ENCODE data around the gene ZCCHC8. TPM values are rescaled to one million over a fixed set of nuclear protein-coding genes. Genes with fewer than 3 reads are reported as not detected.
"Not testable (repeated sequence)": the region's sequence is repeated elsewhere in the genome, so short reads cannot be mapped to it uniquely, and the experiment has no call there.

The ZCCHC8 gene
- polyA plus RNA-seq, 2 of the 4 experiments (the other 2 are of a cell fraction), result 20.9 to 40.1 TPM

DNA sequence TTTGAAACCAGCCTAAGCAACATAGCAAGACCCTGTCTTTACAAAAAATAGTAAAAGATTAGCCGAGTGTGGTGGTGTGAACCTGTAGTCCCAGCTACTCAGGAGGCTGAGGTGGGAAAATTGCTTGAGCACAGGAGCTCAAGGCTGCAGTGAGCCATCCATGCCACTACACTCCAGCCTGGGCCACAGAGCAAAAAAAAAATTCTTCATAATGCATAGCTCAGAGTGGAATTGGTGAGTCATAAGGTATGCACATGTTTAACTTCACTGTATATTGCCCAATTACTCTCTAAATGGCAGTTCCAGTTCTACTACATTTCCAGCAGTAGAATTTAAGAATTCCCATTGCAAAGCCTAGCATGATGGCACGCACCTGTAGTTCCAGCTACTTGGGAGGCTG, 51.4 kb downstream of the ZCCHC8 start:
- no peak overlapping the region for H3K4me3 ChIP-seq
- TF ChIP-seq RNF2 (IDR thresholded peaks at IDR 0.05; ENCODE audit: borderline replicate concordance, low read depth) (no peak), PHF8 (IDR thresholded peaks at IDR 0.05; ENCODE audit: borderline replicate concordance, low read depth) (no peak), FOSL2 (IDR thresholded peaks at IDR 0.05) (no peak), FOSL2 (CRISPR knock-in tag; IDR thresholded peaks at IDR 0.05) (peak; percentile 92), CEBPB (IDR thresholded peaks at IDR 0.05) (peak; percentile 29 to 84; a peak in 2 of 4 replicates), ZFP36 (IDR thresholded peaks at IDR 0.05; ENCODE audit: borderline replicate concordance, partially characterized antibody) (no peak), CBX2 (IDR thresholded peaks at IDR 0.05; ENCODE audit: borderline replicate concordance, low read depth) (no peak), SREBF2 (IDR thresholded peaks at IDR 0.05) (no peak), ZC3H11A (IDR thresholded peaks at IDR 0.05) (no peak), TP53 (CRISPR knock-in tag; IDR thresholded peaks at IDR 0.05) (no peak), POLR2A (IDR thresholded peaks at IDR 0.05; ENCODE audit: low read length) (no peak), EHMT2 (IDR thresholded peaks at IDR 0.05; ENCODE audit: low read depth) (no peak), JUNB (IDR thresholded peaks at IDR 0.05) (0 out of 2 replicates have a peak, but pooled peaks have one; percentile 21), CHD2 (IDR thresholded peaks at IDR 0.05; ENCODE audit: low read length, partially characterized antibody) (no peak), NR3C1 (IDR thresholded peaks at IDR 0.05) (no peak), KDM1A (IDR thresholded peaks at IDR 0.05; ENCODE audit: low read depth) (no peak), RAD21 (conservative IDR thresholded peaks at IDR 0.05 in 1 of 2, IDR thresholded peaks at IDR 0.05 in 1 of 2) (no peak)
- TF ChIP-seq, protein P1, sequence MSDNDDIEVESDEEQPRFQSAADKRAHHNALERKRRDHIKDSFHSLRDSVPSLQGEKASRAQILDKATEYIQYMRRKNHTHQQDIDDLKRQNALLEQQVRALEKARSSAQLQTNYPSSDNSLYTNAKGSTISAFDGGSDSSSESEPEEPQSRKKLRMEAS (IDR thresholded peaks at IDR 0.05), result 0 out of 2 replicates have a peak, but pooled peaks have one; percentile 26
- TF ChIP-seq, protein P2, sequence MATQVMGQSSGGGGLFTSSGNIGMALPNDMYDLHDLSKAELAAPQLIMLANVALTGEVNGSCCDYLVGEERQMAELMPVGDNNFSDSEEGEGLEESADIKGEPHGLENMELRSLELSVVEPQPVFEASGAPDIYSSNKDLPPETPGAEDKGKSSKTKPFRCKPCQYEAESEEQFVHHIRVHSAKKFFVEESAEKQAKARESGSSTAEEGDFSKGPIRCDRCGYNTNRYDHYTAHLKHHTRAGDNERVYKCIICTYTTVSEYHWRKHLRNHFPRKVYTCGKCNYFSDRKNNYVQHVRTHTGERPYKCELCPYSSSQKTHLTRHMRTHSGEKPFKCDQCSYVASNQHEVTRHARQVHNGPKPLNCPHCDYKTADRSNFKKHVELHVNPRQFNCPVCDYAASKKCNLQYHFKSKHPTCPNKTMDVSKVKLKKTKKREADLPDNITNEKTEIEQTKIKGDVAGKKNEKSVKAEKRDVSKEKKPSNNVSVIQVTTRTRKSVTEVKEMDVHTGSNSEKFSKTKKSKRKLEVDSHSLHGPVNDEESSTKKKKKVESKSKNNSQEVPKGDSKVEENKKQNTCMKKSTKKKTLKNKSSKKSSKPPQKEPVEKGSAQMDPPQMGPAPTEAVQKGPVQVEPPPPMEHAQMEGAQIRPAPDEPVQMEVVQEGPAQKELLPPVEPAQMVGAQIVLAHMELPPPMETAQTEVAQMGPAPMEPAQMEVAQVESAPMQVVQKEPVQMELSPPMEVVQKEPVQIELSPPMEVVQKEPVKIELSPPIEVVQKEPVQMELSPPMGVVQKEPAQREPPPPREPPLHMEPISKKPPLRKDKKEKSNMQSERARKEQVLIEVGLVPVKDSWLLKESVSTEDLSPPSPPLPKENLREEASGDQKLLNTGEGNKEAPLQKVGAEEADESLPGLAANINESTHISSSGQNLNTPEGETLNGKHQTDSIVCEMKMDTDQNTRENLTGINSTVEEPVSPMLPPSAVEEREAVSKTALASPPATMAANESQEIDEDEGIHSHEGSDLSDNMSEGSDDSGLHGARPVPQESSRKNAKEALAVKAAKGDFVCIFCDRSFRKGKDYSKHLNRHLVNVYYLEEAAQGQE (IDR thresholded peaks at IDR 0.05), result no peak
- ChIA-PET POLR2A (interaction anchor here (1.1 kb wide), 1 partner anchor 26 kb away, joined by 4 read pairs; no protein-coding TSS in a partner anchor), CTCF (interaction anchor here (0.7 to 2.4 kb wide), 3 partner anchors 22 to 142 kb away, joined by 3 to 11 read pairs (median 5); no protein-coding TSS in a partner anchor)
- DNase-seq (ENCODE audit: low read depth in 1 of 2, low spot score in 1 of 2) (peak in 1 of 2 experiments; percentile 76), FAIRE-seq (no peak), ATAC-seq (peak; percentile 85 to 96)
- peaks cover 18% of the 10 kb centered on the region; the same call in 2 of the 3 replicates for H3K4me1 ChIP-seq
- H3K9me3 ChIP-seq, result no peaks in the 10 kb centered on the region
- 85% methylated on average over 2 of the region's 2 CpGs for WGBS (ENCODE audit: missing lambda C conversion rate)
- 0 out of 3 replicates have a peak overlapping the region, but pooled peaks have one; percentile 10 for H3K4me2 ChIP-seq
- H3K27ac ChIP-seq, result peak overlapping the region in 1 of 2 experiments; percentile 59; a peak in 2 of 6 replicates

- H3K4me2 ChIP-seq, result not testable (repeated sequence)
- CTCF ChIA-PET, result interaction anchor here (0.8 to 1.6 kb wide), 4 partner anchors 17 to 92 kb away, joined by 3 to 5 read pairs (median 4); no protein-coding TSS in a partner anchor
These were observed 52.9 kb downstream of the ZCCHC8 start for GRCh38 chr12:122447825-122448224.

DNA sequence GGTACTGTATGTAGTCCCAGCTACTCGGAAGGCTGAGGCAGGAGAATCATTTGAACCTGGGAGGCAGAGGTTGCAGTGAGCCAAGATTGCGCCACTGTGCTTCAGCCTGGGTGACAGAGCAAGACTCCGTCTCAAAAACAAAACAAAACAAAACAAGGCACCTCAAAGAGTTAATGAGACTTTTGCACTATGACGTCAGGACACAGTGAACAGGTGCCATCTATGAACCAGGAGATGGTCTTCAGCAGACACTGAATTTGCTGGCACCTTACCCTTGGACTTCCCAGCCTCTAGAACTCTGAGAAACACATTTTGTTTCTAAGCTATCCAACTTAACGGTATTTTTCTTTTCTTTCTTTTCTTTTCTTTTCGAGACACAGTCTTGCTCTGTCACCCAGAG, 54.3 kb downstream of the ZCCHC8 start:
- POLR2A ChIA-PET; H3K4me2 ChIP-seq; H3K9me3 ChIP-seq; DNase-seq (ENCODE audit: low read depth in 1 of 2, low spot score in 1 of 2); H3K4me3 ChIP-seq; ATAC-seq; FAIRE-seq: not testable (repeated sequence)
- Histone ChIP-seq H3K27ac (peak overlapping the region in 1 of 2 experiments; percentile 29; a peak in 1 of 6 replicates), H3K4me1 (peaks cover 12% of the 10 kb centered on the region; the same call in 2 of the 3 replicates)
- CTCF ChIA-PET, result interaction anchor here (0.9 kb wide), 1 partner anchor 24 kb away, joined by 3 read pairs; the partner anchor contains the start of gene CLIP1
- WGBS (ENCODE audit: missing lambda C conversion rate), result 66% methylated on average over 6 of the region's 6 CpGs

More at GRCh38 chr12:122447825-122448224, 52.9 kb downstream of the ZCCHC8 start:
- FAIRE-seq; POLR2A ChIA-PET; H3K4me3 ChIP-seq; H3K9me3 ChIP-seq; DNase-seq (ENCODE audit: low read depth in 1 of 2, low spot score in 1 of 2); H3K27ac ChIP-seq; ATAC-seq: not testable (repeated sequence)
- peak; percentile 22; the same call in 1 of the 2 replicates for TF ChIP-seq ZC3H11A (IDR thresholded peaks at IDR 0.05)
- WGBS (ENCODE audit: missing lambda C conversion rate), result 87% methylated on average over 3 of the region's 3 CpGs
- peaks cover 12% of the 10 kb centered on the region; the same call in 2 of the 3 replicates for H3K4me1 ChIP-seq

GRCh38 chr12:122444071-122444470, 56.7 kb downstream of the ZCCHC8 start:
- H3K9me3 ChIP-seq; FAIRE-seq; H3K4me1 ChIP-seq; H3K4me3 ChIP-seq; H3K4me2 ChIP-seq; DNase-seq (ENCODE audit: low read depth in 1 of 2, low spot score in 1 of 2); ATAC-seq; H3K27ac ChIP-seq; POLR2A ChIA-PET: not testable (repeated sequence)
- WGBS (ENCODE audit: missing lambda C conversion rate), result 66% methylated on average over 5 of the region's 5 CpGs
- CTCF ChIA-PET, result interaction anchor here (0.6 to 0.9 kb wide), 2 partner anchors 11 to 21 kb away, joined by 3 read pairs; no protein-coding TSS in a partner anchor

DNA sequence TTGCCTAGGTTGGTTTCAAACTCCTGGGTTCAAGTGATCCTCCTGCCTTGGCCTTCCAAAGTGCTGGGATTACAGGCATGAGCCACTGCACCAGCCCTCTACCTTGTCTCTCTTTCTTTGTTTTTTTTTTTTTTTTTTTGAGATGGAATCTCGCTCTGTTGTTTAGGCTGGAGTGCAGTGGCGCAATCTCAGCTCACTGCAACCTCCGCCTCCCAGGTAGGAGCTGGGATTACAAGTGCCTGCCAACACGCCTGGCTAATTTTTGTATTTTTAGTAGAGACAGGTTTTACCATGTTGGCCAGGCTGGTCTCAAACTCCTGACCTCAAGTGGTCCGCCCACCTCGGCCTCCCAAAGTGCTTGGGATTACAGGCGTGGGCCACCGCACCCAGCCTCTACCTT, 61.9 kb downstream of the ZCCHC8 start:
- CTCF ChIA-PET, result interaction anchor here (2.1 kb wide), 1 partner anchor 16 kb away, joined by 7 read pairs; no protein-coding TSS in a partner anchor
- 90% methylated on average over 8 of the region's 8 CpGs for WGBS (ENCODE audit: missing lambda C conversion rate)
- DNase-seq (ENCODE audit: low read depth in 1 of 2, low spot score in 1 of 2); H3K27ac ChIP-seq; ATAC-seq; FAIRE-seq; H3K4me1 ChIP-seq; H3K9me3 ChIP-seq; POLR2A ChIA-PET; H3K4me3 ChIP-seq; H3K4me2 ChIP-seq: not testable (repeated sequence)
